ENCODE measurements around the gene METTL26.

DNA sequence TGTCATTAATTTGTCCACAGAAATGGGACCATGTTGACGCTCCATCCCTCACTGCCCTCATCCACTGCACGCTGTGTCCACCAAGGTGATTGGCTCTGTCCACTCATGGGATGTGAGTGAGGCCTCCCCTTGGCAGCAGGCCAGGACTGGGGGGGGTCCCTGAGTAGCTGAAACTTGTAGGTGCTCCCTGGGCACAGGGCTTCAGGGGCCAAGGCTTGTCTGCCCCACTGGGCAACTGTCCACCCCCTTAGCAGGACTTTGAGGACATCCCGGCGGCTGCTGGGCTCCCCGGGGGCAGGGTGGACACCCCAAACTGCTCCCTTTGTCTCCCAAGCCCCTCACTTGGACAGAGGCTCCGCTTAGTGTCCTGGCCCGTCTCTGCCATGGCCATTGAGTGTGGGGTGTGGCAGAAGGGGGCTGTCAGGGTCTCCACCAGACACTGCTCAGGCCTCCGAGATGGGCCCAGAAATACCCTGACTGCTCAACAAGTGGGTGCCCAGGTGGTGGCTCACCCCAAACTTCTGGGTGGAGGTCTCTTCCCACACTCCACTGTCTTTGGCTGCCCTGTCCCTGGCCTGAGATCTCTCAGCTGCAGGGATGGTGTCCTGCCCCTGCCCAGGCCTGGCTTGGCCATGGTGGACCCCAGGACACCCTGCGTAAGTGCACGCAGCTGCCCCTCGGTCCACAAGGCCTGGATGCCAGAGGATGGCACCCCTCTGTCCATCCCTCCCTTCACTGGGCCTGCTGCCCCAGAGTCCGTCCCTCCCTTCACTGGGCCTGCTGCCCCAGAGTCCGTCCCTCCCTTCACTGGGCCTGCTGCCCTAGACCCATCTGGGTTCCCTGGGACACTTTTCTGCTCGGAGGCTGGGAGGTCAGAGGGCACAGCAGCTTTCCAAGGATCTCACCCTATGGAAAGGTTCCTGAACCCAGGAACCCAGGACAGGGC is 49.2 kb downstream of the METTL26 start:
- no peak for TF ChIP-seq EP300 (IDR thresholded peaks at IDR 0.05)
- TF ChIP-seq, protein P1, sequence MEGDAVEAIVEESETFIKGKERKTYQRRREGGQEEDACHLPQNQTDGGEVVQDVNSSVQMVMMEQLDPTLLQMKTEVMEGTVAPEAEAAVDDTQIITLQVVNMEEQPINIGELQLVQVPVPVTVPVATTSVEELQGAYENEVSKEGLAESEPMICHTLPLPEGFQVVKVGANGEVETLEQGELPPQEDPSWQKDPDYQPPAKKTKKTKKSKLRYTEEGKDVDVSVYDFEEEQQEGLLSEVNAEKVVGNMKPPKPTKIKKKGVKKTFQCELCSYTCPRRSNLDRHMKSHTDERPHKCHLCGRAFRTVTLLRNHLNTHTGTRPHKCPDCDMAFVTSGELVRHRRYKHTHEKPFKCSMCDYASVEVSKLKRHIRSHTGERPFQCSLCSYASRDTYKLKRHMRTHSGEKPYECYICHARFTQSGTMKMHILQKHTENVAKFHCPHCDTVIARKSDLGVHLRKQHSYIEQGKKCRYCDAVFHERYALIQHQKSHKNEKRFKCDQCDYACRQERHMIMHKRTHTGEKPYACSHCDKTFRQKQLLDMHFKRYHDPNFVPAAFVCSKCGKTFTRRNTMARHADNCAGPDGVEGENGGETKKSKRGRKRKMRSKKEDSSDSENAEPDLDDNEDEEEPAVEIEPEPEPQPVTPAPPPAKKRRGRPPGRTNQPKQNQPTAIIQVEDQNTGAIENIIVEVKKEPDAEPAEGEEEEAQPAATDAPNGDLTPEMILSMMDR (IDR thresholded peaks at IDR 0.05) = no peak

Data from stomach (tissue), 4 donors.